IgD-negative memory B cell (primary cell): ENCODE measurements around the gene TAGLN3. TPM values are rescaled to one million over a fixed set of nuclear protein-coding genes. Genes with fewer than 3 reads are reported as not detected.

Experiments used
- H3K27ac Mint-ChIP-seq, 3 donors: one replicate each; pipeline ENCODE4 v1.8.0; 2020 to 2022; ENCODE audit warnings: mild to moderate bottlenecking in 3 of 3, mixed read lengths in 3 of 3, moderate library complexity in 1 of 3
- H3K27me3 Mint-ChIP-seq: one replicate; pipeline ENCODE4 v1.8.0; 2021; ENCODE audit warnings: mixed read lengths
- H3K36me3 Mint-ChIP-seq: one replicate; pipeline ENCODE4 v1.8.0; 2020; ENCODE audit warnings: mild to moderate bottlenecking, mixed read lengths
- H3K4me1 Mint-ChIP-seq, 3 donors: one replicate each; pipeline ENCODE4 v1.8.0; 2020 to 2022; ENCODE audit warnings: mixed read lengths in 3 of 3, mild to moderate bottlenecking in 1 of 3
- H3K4me3 Mint-ChIP-seq, 4 donors: one replicate each; pipeline ENCODE4 v1.8.0; 2020 to 2022; ENCODE audit warnings: mild to moderate bottlenecking in 4 of 4, mixed read lengths in 4 of 4, moderate library complexity in 3 of 4
- H3K9me3 Mint-ChIP-seq, 3 donors: one replicate each; pipeline ENCODE4 v1.8.0; 2020 to 2021; ENCODE audit warnings: mixed read lengths in 3 of 3, mild to moderate bottlenecking in 1 of 3
- polyA plus RNA-seq: library from polyadenylated mRNA; unstranded; fragments of 300-500 nt; fragmentation: Illumina TruSeq; gene quantifications from one replicate; pipeline ENCODE4 v1.2.3, GENCODE V29; 2021

TAGLN3 gene
- polyA plus RNA-seq, 1 donor from 2014 or later: not detected

GRCh38 chr3:112041321-112041720 is 42.6 kb downstream of the TAGLN3 start:
- Mint-ChIP-seq H3K27ac (peak overlapping the region in 1 of 3 donors; percentile 9), H3K4me1 (peaks cover 3 to 7% (median 4%) of the 10 kb centered on the region in 3 donors), H3K36me3 (no peaks in the 10 kb centered on the region), H3K27me3 (no peaks in the 10 kb centered on the region), H3K9me3 (no peaks in the 10 kb centered on the region), H3K4me3 (no peak overlapping the region)

GRCh38 chr3:112042842-112043280 is 44.1 kb downstream of the TAGLN3 start:
- peaks cover 3 to 7% (median 4%) of the 10 kb centered on the region in 3 donors for H3K4me1 Mint-ChIP-seq
- H3K27me3 Mint-ChIP-seq: no peaks in the 10 kb centered on the region
- no peak overlapping the region for H3K27ac Mint-ChIP-seq
- no peak overlapping the region for H3K4me3 Mint-ChIP-seq
- H3K36me3 Mint-ChIP-seq: no peaks in the 10 kb centered on the region
- H3K9me3 Mint-ChIP-seq: no peaks in the 10 kb centered on the region

- H3K4me1 Mint-ChIP-seq: peaks cover 3 to 5% (median 4%) of the 10 kb centered on the region in 3 donors
- no peak overlapping the region for H3K4me3 Mint-ChIP-seq
- no peaks in the 10 kb centered on the region for H3K36me3 Mint-ChIP-seq
- no peak overlapping the region for H3K27ac Mint-ChIP-seq
- H3K27me3 Mint-ChIP-seq: peaks cover under 1% of the 10 kb centered on the region
- no peaks in the 10 kb centered on the region for H3K9me3 Mint-ChIP-seq
Observed at GRCh38 chr3:112043621-112044201, 45.0 kb downstream of the TAGLN3 start.

- Mint-ChIP-seq H3K27me3 (peaks cover 3% of the 10 kb centered on the region), H3K36me3 (no peaks in the 10 kb centered on the region), H3K27ac (no peak overlapping the region), H3K4me1 (no peaks in the 10 kb centered on the region), H3K9me3 (no peaks in the 10 kb centered on the region), H3K4me3 (no peak overlapping the region)
Observed at GRCh38 chr3:112046599-112046998, 47.9 kb downstream of the TAGLN3 start.

- no peak overlapping the region for H3K4me3 Mint-ChIP-seq
- H3K36me3 Mint-ChIP-seq: no peaks in the 10 kb centered on the region
- H3K27ac Mint-ChIP-seq: no peak overlapping the region
- H3K4me1 Mint-ChIP-seq: no peaks in the 10 kb centered on the region
- no peaks in the 10 kb centered on the region for H3K9me3 Mint-ChIP-seq
- peaks cover 3% of the 10 kb centered on the region for H3K27me3 Mint-ChIP-seq
Observed at GRCh38 chr3:112047264-112047663, 48.5 kb downstream of the TAGLN3 start.

- Mint-ChIP-seq H3K4me1 (no peaks in the 10 kb centered on the region), H3K27me3 (peaks cover 8% of the 10 kb centered on the region), H3K4me3 (no peak overlapping the region), H3K36me3 (no peaks in the 10 kb centered on the region), H3K27ac (no peak overlapping the region), H3K9me3 (no peaks in the 10 kb centered on the region)
Observed at GRCh38 chr3:112048911-112049310, 50.2 kb downstream of the TAGLN3 start.

GRCh38 chr3:112053229-112053628 is 54.5 kb downstream of the TAGLN3 start:
- Mint-ChIP-seq H3K27me3 (peaks cover 15% of the 10 kb centered on the region), H3K27ac (no peak overlapping the region), H3K4me1 (no peaks in the 10 kb centered on the region), H3K36me3 (no peaks in the 10 kb centered on the region), H3K4me3 (no peak overlapping the region), H3K9me3 (no peaks in the 10 kb centered on the region)

GRCh38 chr3:112056451-112056929 is 57.8 kb downstream of the TAGLN3 start:
- no peaks in the 10 kb centered on the region for H3K36me3 Mint-ChIP-seq
- H3K27ac Mint-ChIP-seq: peak overlapping the region in 1 of 3 donors; percentile 53
- peaks cover 16% of the 10 kb centered on the region for H3K27me3 Mint-ChIP-seq
- H3K4me1 Mint-ChIP-seq: no peaks in the 10 kb centered on the region
- no peak overlapping the region for H3K4me3 Mint-ChIP-seq
- H3K9me3 Mint-ChIP-seq: peaks cover 0 to 4% (median 0%) of the 10 kb centered on the region in 3 donors

GRCh38 chr3:112059497-112059896 is 60.8 kb downstream of the TAGLN3 start:
- no peaks in the 10 kb centered on the region for H3K4me1 Mint-ChIP-seq
- H3K4me3 Mint-ChIP-seq: no peak overlapping the region
- peaks cover 10% of the 10 kb centered on the region for H3K27me3 Mint-ChIP-seq
- H3K36me3 Mint-ChIP-seq: no peaks in the 10 kb centered on the region
- peaks cover 0 to 4% (median 0%) of the 10 kb centered on the region in 3 donors for H3K9me3 Mint-ChIP-seq
- no peak overlapping the region for H3K27ac Mint-ChIP-seq

GRCh38 chr3:112061152-112061551 is 62.4 kb downstream of the TAGLN3 start:
- Mint-ChIP-seq H3K4me1 (no peaks in the 10 kb centered on the region), H3K27me3 (peaks cover 10% of the 10 kb centered on the region), H3K4me3 (no peak overlapping the region), H3K9me3 (peaks cover 0 to 4% (median 0%) of the 10 kb centered on the region in 3 donors), H3K36me3 (no peaks in the 10 kb centered on the region), H3K27ac (no peak overlapping the region)

Other genes starting within 250 kb of the TAGLN3 start
- 1.4 TPM for gene PHLDB2, start 139.7 kb upstream of the TAGLN3 start, polyA plus RNA-seq
- gene ABHD10, start 19.9 kb upstream of the TAGLN3 start, polyA plus RNA-seq: 44.2 TPM
- gene TMPRSS7, start 35.8 kb downstream of the TAGLN3 start, polyA plus RNA-seq: not detected
- gene C3orf52, start 87.5 kb downstream of the TAGLN3 start, polyA plus RNA-seq: 0.50 TPM
- 34.0 TPM for gene GCSAM, start 134.3 kb downstream of the TAGLN3 start, polyA plus RNA-seq